AG04450 (cell line): ENCODE measurements around the gene IL13. TPM values are rescaled to one million over a fixed set of nuclear protein-coding genes. Genes with fewer than 3 reads are reported as not detected.

Experiments
- CTCF ChIA-PET: fragments of 300-600, 350-600 bp; formaldehyde crosslinking; extraction: SDS; loops from one replicate; lab custom pipeline; 2022; ENCODE audit warnings: antibody characterized with exemption, inconsistent platforms; lab: Charles Lee
- POLR2A ChIA-PET: fragments of 350-600 bp; formaldehyde crosslinking; extraction: SDS; loops from one replicate; lab custom pipeline; 2021; ENCODE audit warnings: antibody characterized with exemption, inconsistent platforms; lab: Yijun Ruan, JAX
- DNase-seq: peaks from one replicate; pipeline ENCODE4 v3.0.0-alpha.2; 2011; ENCODE audit warnings: low read depth, low spot score
- H3K27ac ChIP-seq: one replicate; pipeline ENCODE4 v1.5.1; 2012; ENCODE audit warnings: low read depth, low read length, control low read depth
- H3K27me3 ChIP-seq: one replicate; pipeline ENCODE4 v1.6.0; 2012; ENCODE audit warnings: low read length; ENCODE audit not compliant: control insufficient read depth, insufficient read depth
- H3K4me3 ChIP-seq: 2 replicates; pipeline ENCODE4 v1.5.1; 2011; ENCODE audit warnings: mild to moderate bottlenecking, low read depth, low read length, control low read depth
- H3K9me3 ChIP-seq: 2 replicates; pipeline ENCODE4 v1.5.1; 2012; ENCODE audit warnings: low read length; ENCODE audit not compliant: control insufficient read depth, insufficient read depth
- CTCF ChIP-seq: IDR thresholded peaks from 2 replicates; pipeline ENCODE4 v1.5.1; 2011; ENCODE audit warnings: low read depth, low read length, control low read depth, inconsistent platforms
- polyA minus RNA-seq: library from RNA; depleted of rRNA, polyadenylated mRNA; stranded (reverse); fragments of >200 nt; gene quantifications from 2 replicates; pipeline ENCODE4 v1.2.3, GENCODE V29; 2011; rRNA and poly(A)+ RNA removed
- polyA plus RNA-seq: library from polyadenylated mRNA; depleted of rRNA; stranded (reverse); fragments of >200 nt; gene quantifications from 2 replicates; pipeline ENCODE4 v1.2.3, GENCODE V29; 2011; rRNA removed

The IL13 gene
- polyA plus RNA-seq, result not detected in 2 replicates
- polyA minus RNA-seq, result not detected in 2 replicates

GRCh38 chr5:132657676-132658380 is at the start of gene IL13:
Gene IL13 (plus strand): TSS chr5:132658173. CDS start chr5:132658187, 14 bp downstream.
- ChIA-PET CTCF (interaction anchor here (1.0 kb wide), 1 partner anchor 12 kb away, joined by 3 read pairs; no protein-coding TSS in a partner anchor), POLR2A (no interaction called here)
- no peak within 1 kb of the TSS for H3K27ac ChIP-seq
- no peak within 1 kb of the TSS for H3K4me3 ChIP-seq
- DNase-seq, result no peak
- peaks cover 3% of the 10 kb centered on the region for H3K27me3 ChIP-seq
- TF ChIP-seq CTCF, result no peak
- H3K9me3 ChIP-seq, result no peaks in the 10 kb centered on the region; the same call in 1 of the 2 replicates

GRCh38 chr5:132611965-132612364 is 46.0 kb upstream of the IL13 start:
- Histone ChIP-seq H3K9me3 (no peaks in the 10 kb centered on the region), H3K4me3 (no peak overlapping the region), H3K27ac (no peak overlapping the region), H3K27me3 (no peaks in the 10 kb centered on the region)
- no peak for TF ChIP-seq CTCF
- DNase-seq, result no peak
- CTCF ChIA-PET, result no interaction called here
- POLR2A ChIA-PET, result no interaction called here

GRCh38 chr5:132612846-132613245 is 45.1 kb upstream of the IL13 start:
- H3K27me3 ChIP-seq, result no peaks in the 10 kb centered on the region
- no peak for DNase-seq
- H3K9me3 ChIP-seq, result no peaks in the 10 kb centered on the region
- POLR2A ChIA-PET, result interaction anchor here (0.5 kb wide), 1 partner anchor 292 kb away, joined by 3 read pairs; no protein-coding TSS in a partner anchor
- H3K27ac ChIP-seq, result no peak overlapping the region
- no peak overlapping the region for H3K4me3 ChIP-seq
- CTCF ChIA-PET, result interaction anchor here (0.9 kb wide), 1 partner anchor 207 kb away, joined by 3 read pairs; no protein-coding TSS in a partner anchor
- no peak for TF ChIP-seq CTCF

- no peak for DNase-seq
- ChIA-PET POLR2A (no interaction called here), CTCF (interaction anchor here (2.1 kb wide), 1 partner anchor 199 kb away, joined by 5 read pairs; no protein-coding TSS in a partner anchor)
- TF ChIP-seq CTCF, result no peak
- Histone ChIP-seq H3K9me3 (no peaks in the 10 kb centered on the region), H3K27me3 (no peaks in the 10 kb centered on the region), H3K27ac (no peak overlapping the region), H3K4me3 (no peak overlapping the region)
These were observed 36.3 kb upstream of the IL13 start for GRCh38 chr5:132621699-132622098.

- H3K4me3 ChIP-seq, result no peak overlapping the region
- ChIA-PET CTCF (interaction anchor here (2.1 kb wide), 1 partner anchor 198 kb away, joined by 5 read pairs; no protein-coding TSS in a partner anchor), POLR2A (interaction anchor here (0.6 kb wide), 1 partner anchor 221 kb away, joined by 3 read pairs; no protein-coding TSS in a partner anchor)
- no peak for TF ChIP-seq CTCF
- no peaks in the 10 kb centered on the region for H3K27me3 ChIP-seq
- no peak overlapping the region for H3K27ac ChIP-seq
- no peaks in the 10 kb centered on the region for H3K9me3 ChIP-seq
- DNase-seq, result no peak
These were observed 35.4 kb upstream of the IL13 start for GRCh38 chr5:132622608-132623007.
